Measurements from ENCODE around the gene NAALADL1.
"Not testable (repeated sequence)": the region's sequence is repeated elsewhere in the genome, so short reads cannot be mapped to it uniquely, and the experiment has no call there.

NAALADL1 gene

DNA sequence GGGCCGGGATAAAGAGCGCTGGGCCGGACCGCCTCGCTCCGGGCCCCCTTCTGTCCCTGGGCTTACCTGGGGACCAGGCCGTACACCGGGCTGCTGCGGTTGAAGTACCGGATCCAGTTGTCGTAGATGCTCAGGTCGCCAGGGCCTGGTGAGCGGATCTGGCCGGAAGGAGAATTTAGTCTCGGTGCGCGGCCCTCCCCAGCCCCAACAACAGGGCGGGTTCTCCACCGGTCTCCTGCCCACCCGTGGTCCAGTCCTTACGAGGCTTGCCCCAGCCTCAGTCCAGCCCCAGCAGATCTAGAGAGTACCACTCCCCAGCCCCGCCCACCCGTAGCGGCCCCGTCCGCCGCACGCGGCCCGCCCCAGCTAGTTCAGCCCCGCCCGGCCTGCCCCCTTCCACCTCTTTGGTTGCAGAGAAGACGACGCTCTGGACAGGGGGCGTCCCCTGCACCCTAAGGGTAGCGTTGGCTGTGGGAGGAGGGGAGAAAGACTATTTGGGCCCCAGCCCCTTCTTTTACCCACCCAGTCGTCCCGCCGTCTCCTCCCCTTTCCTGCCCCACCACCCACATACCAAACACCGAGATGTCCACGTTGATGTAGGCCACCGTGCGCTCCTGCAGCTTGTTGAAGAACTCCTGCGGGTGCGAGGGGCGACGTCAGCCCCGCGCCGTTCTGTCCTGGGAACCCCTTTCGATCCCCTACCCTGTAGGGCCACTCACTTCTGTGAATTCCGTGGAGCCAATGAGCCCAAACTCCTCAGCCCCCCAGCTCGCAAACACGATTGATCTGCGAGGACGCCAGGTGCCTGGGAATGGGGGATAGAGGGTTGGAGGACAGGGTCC, 10.6 kb downstream of the NAALADL1 start:
- DNase-seq (ENCODE audit: low read depth in 2 of 2), result no peak

DNA sequence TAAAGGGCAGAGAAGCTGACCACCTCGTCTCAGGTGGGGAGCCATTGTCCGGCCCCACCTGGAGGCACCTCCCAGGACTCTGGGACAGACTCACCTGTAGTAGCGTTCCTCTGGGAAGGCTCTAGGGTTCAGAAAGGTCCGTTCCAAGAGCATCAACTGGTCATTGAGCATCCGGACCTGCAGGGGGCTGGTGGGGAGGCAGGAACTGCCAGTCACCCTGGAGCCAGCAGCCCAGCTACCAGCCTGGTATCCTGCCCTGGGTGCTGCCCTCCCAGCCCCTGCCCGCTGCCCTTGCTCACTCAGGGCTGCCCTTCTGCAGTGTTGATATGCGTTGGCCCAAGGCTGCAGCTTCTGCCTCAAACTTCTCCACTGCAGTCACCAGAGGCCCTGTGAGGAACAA, 12.6 kb downstream of the NAALADL1 start:
- no peak for DNase-seq (ENCODE audit: low read depth in 2 of 2)

- DNase-seq (ENCODE audit: low read depth in 2 of 2), result no peak
These were observed 13.3 kb downstream of the NAALADL1 start for GRCh38 chr11:65045061-65045460.

- no peak for DNase-seq (ENCODE audit: low read depth in 2 of 2)
These were observed 14.4 kb downstream of the NAALADL1 start for GRCh38 chr11:65043881-65044501.

DNA sequence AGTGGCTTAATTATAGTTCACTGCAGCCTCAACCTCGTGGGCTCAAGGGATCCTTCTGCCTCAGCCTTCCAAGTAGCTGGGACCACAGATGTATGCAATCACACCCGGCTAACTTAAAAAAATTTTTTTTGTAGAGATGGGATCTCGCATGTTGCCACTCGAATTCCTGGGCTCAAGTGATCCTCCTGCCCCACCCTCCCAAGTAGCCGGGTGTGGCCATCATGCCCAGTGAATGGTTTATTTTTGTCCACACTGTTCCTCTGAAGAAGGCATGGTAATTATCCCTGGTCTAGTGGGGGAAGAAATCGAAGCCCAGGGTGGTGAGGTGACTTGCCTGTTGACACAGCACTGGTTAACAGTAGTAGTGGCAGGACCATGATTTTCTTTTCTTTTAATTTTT, 15.5 kb downstream of the NAALADL1 start:
- DNase-seq (ENCODE audit: low read depth in 2 of 2), result no peak

DNA sequence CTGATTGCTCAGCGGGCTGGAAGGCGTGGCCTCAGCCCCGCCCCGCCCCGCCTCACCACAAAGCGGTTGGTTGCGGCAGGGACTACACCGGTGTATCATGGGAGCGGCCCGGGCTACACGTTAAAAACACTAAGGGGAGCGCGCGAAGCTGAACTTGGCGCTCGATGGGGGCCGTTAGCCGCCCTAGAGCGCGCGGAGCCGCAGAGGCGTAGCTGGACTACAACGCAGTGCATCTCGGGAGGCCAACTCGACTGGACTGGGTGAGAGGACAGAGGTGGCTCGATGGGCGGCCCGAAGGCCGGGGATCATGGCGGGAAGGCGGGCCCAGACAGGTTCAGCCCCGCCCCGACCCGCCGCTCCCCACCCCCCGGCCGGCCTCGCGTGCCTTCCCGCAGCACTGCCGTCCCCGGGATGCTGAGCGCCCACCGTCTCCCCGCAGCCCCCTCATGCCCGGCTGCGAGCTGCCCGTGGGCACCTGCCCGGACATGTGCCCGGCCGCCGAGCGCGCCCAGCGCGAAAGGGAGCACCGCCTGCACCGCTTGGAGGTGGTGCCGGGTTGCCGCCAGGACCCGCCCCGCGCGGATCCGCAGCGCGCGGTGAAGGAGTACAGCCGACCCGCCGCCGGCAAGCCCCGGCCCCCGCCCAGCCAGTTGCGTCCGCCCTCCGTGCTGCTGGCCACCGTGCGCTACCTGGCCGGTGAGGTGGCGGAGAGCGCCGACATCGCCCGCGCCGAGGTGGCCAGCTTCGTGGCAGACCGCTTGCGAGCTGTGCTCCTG, 17.3 kb downstream of the NAALADL1 start, which contains the start of gene SAC3D1:
Gene SAC3D1 (plus strand): TSS at position 364 of the 776 bp plus-strand sequence. CDS start 83 bp downstream, at position 447.
- peak; percentile 58 to 67 for DNase-seq (ENCODE audit: low read depth in 2 of 2)

DNA sequence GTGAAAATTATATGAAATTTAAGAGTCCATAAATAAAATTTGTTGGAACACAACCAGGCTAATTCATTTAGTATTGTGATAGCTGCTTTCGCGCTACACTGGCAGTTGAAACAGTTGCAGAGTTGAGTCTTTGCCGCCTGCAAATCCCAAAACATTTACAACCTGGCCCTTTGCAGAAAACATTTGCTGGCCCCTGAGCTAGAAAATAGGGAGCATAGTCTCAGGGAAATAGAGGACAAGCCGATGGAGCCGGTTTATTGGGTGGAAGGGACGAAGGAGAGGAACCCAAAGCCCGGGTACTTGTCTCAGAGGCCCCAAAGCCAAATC, 17.9 kb downstream of the NAALADL1 start:
- no peak for DNase-seq (ENCODE audit: low read depth in 2 of 2)

GRCh38 chr11:65036931-65037330, 21.4 kb downstream of the NAALADL1 start:
- DNase-seq (ENCODE audit: low read depth in 2 of 2), result no peak

- DNase-seq (ENCODE audit: low read depth in 2 of 2), result no peak
These were observed 22.8 kb downstream of the NAALADL1 start for GRCh38 chr11:65035579-65035978.

- DNase-seq (ENCODE audit: low read depth in 2 of 2), result no peak
These were observed 23.9 kb downstream of the NAALADL1 start for GRCh38 chr11:65034423-65034822.

DNA sequence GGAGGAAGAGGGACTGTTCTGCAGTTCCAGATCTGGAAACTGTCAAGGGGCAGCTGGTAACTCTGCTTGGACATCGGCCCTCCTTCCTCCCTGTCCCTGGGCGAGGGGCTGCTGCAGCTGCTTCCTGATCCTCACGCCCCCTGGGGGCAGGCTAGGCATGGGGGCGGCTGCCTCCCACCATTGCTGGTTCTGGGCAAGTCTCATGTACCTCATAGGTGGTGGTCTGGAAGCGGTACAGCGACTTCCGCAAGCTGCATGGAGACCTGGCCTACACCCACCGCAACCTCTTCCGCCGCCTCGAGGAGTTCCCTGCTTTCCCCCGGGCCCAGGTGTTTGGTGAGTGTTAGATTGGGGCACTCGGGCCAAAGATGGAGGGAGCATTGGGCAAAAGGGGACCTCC, 26.1 kb downstream of the NAALADL1 start:
- no peak for DNase-seq (ENCODE audit: low read depth in 2 of 2)

DNA sequence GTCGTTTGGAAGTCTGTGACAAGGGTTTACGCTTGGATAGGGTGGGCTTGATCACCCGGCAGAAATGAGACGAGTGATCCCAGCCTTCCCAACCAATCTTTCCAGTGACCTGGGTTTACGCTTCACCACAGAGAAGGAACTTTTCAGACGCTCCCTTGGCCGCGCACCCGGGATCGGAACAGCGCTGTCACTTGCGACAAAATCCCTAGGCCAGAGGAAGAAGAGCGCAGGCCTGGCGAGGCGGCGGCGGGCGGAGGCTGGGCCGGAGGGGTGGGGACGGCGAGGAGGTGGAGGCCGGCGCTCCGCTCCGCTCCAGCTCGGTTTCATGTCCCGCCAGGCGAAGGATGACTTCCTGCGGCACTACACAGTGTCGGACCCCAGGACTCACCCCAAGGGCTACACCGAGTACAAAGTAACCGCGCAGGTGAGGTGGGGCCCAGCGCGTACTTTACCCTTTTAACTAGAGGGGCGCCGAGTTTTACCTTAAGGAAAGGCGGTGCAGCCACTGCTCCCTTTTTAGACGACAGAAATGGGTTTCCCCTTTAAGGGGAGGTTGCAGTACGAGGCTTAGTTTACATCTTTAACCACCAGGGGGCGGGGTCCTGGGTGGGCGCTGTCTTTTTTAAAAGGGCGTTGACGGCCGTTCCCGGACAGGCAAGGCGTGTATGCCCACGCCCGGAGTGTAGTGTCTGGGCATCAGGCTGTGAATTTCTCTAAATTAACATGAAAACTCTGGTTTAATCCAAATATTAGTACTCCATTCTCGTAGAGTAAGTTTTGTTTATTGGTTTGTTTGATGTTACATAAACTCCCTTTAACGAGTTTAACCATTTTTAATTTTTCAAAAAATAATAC, 30.9 kb downstream of the NAALADL1 start, which contains the start of gene SNX15:
Gene SNX15 (plus strand): TSS at position 227 of the 855 bp plus-strand sequence. CDS start 99 bp downstream, at position 326.
- peak; percentile 73 to 78 for DNase-seq (ENCODE audit: low read depth in 2 of 2)

GRCh38 chr11:65026810-65027209, 31.5 kb downstream of the NAALADL1 start:
- no peak for DNase-seq (ENCODE audit: low read depth in 2 of 2)

DNA sequence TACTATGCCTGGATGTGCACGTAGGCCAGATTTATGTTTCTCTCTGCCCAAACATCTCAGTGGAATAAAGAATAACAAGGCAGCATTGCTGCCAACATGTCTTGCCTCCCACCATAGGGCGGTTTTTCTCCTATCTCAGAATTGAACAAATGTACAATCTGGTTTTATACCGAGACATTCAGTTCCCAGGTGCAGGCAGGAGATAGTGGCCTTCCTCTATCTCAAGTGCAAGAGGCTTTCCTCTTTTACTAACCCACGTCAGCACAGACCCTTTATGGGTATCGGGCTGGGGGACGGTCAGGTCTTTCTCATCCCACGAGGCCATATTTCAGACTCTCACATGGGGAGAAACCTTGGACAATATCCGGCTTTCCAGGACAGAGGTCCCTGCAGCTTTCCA, 34.9 kb downstream of the NAALADL1 start:
- not testable (repeated sequence) for DNase-seq (ENCODE audit: low read depth in 2 of 2)

GRCh38 chr11:65021509-65021908, 36.8 kb downstream of the NAALADL1 start:
- no peak for DNase-seq (ENCODE audit: low read depth in 2 of 2)

GRCh38 chr11:65021003-65021402, 37.4 kb downstream of the NAALADL1 start:
- DNase-seq (ENCODE audit: low read depth in 2 of 2), result no peak

- no peak for DNase-seq (ENCODE audit: low read depth in 2 of 2)
These were observed 38.5 kb downstream of the NAALADL1 start for GRCh38 chr11:65019824-65020223.

GRCh38 chr11:65017937-65018336, 40.4 kb downstream of the NAALADL1 start:
- DNase-seq (ENCODE audit: low read depth in 2 of 2), result no peak

- DNase-seq (ENCODE audit: low read depth in 2 of 2), result no peak
These were observed 41.6 kb downstream of the NAALADL1 start for GRCh38 chr11:65016705-65017104.

- DNase-seq (ENCODE audit: low read depth in 2 of 2), result no peak
These were observed 43.6 kb downstream of the NAALADL1 start for GRCh38 chr11:65014726-65015227.
